Measurements from ENCODE around the gene APC2. TPM values are rescaled to one million over a fixed set of nuclear protein-coding genes. Genes with fewer than 3 reads are reported as not detected.
"Not testable (repeated sequence)": the region's sequence is repeated elsewhere in the genome, so short reads cannot be mapped to it uniquely, and the experiment has no call there.

APC2 gene
- total RNA-seq, 1 donor from 2014 or later, result 0.59 TPM

DNA sequence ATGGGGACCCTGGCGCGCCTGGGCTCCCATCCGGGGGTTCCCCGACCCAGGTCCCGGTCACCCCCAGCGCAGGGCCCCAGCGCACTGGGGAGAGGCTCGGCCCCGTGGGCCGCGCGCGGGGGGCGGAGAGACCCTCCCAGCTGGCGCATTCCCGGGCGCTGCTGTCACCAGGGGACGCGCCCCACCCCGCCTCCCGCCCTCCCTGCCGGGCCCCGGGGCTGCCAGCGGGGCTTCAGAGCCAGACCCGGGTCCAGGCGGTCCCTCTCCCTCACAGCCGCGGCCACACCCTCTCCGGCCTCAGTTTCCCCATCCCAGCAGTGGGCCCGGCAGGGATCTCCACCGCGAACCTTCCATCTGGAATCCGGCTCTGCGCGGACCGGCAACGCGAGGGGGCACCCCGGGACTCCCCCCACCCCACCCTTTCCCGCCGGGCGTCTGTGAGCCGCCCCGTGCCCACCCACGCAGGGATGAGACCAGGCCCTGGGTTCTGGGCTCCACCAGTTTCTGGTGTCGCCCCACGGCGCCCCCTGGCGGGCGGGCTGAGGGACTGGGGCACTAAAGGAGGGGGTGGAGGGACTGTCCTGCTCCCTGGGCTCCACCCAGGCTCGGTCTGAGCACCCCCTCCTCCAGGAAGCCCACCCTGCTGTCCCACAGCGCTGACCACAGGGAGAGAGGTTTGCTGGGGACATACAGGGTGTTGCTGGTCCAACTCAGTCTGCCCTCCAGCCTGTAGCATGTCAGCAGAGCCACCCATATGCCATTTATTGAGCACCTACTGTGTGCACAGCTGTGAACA lies 63.8 kb downstream of the APC2 start:
- DNase-seq, result peak; percentile 57

DNA sequence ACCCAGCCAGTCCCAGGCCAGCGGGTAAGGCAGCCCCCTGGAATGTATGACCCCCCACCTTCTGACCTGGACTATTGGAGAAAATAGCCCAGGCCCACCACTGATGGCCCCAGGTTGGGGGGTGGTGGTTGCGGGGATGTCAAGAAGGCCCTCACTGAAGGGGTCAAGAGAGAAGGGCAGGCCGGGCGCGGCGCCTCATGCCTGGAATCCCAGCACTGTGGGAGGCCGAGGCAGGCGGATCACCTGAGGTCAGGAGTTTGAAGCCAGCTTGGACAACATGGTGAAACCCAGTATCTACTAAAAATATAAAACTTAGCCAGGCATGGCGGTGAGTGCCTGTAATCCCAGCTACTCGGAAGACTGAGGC lies 64.4 kb downstream of the APC2 start:
- no peak for DNase-seq

DNA sequence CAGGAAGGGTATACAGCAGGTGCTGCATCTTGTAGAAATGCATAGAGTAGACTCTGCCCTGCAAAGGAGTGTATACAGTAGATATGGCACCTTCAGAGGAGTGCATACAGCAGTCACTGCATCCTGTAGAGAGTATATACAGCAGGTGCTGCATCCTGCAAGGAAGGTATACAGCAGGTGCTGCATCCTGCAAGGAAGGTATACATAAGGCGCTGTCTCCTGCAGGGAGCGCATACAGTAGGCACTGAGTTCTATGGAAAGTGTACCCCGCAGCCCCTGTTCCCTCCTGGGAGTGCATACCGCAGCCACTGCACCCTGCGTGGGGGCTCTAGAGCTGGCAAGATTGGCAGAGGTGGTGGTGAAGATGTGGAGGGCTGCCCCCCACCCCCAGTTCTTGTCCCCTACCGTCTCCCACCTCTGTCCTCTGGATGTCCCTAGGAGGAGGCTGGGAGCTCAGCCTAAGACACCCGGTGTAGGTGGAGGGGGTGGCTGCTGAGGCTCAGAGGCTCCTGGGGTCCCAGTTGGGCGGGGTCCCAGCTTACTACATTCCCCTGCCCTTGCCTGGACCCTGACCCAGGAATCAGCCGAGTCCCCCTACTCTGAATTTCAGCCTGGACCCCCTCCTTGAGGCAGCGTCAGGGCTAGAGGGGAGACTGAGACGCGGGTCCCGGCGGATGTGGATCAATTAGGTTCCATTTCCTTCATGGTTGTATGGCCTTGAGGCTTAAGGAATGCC lies 65.2 kb downstream of the APC2 start:
- DNase-seq, result no peak

DNA sequence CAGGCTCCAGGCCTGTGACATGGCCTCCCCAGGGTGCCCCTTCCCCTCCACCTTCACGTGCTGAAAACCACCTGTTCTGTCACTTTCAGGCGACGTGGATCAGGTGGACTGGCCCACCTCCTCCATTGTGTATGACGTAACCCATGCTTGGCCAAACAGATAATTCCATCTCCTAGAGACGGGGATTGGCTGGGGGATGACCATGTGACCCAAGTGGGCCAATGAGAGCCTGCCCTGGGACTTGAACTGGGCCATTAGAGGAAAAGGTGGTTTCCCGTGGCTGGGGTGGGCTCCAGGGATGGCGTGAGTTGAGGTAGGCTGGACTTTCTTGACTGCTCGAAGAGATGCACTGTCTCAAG lies 66.5 kb downstream of the APC2 start:
- DNase-seq, result no peak

DNA sequence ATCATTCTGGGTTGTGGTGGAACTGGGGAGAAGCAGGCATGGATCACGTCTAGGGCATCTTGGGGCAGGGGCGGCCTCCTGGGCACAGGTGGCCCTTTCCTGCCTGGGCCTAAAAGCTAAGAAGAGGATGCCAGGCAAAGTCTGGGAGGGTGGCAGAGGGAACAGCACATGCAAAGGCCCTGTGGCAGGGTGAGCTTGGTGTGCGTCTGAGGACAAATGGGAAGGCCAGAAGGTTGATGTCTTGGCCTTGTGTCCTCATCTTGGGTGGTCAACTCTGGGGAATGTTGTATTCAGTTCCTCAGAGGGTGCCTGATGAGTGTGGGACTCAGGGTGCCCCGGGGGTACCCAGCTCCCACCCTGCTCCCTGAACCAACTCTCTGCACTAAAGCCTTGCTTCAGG lies 68.5 kb downstream of the APC2 start:
- no peak for DNase-seq

DNA sequence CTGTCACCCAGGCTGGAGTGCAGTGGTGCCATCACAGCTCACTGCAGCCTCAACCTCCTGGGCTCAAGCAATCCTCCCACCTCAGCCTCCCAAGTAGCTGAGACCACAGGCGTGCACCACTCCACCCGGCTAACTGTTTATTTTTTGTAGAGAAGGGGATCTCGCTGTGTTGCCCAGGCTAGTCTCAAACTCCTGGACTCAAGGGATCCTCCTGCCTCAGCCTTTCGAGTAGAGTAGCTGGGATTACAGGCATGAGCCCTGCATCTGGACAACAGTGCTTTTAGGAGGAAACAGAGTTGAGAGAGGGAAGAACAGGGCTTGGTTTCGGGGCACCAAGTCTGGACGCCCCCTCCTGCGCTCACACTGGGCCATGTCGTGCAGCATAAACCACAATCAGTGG lies 69.9 kb downstream of the APC2 start:
- not testable (repeated sequence) for DNase-seq

DNA sequence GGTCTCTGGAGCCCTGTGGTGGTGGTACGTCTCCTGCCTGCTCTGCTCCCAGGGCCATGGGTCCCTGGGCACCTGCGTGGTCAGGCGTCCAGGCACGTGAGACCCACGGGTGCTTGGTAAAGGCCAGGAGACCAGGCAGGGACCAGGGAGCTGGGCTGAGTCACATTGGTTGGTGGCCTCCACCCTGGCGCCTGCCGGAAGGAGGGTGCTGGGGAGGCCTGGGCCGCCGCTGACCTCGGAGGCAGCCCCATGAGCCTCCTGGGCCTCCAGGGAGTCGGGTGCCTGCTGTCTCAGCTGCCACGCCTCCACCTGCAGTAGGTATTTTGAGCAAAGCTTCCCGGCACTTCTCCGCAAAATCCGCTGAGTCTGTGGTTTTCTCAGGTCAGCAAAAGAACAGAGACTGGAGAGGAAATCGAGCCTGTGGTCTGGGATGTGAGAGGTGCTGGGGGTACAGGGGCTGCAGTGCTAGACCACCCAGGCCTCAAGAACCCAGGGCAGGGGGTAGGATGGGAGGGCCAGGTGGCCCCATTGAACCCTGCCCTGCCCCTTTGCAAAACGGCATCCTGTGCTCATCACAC lies 70.4 kb downstream of the APC2 start:
- DNase-seq, result no peak

DNA sequence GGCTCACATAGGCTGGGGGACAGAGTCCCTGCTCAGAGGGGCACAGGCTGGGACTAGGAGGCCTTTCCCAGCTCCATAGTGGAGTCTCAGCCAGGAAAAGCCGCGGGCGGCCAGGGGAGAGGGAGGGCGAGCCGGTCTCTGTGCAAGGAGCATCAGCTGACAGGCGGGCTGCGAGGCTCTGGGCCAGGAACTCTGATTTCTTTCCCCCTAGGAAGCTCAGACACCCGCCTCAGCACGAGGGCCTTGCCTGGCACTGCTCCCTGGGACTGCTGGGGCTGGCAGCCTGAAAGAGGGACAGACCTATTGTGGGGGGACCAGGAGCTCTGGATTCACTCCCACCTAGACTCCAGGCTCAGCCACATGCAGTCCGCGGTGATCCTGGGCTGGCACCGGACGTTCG lies 71.7 kb downstream of the APC2 start:
- no peak for DNase-seq

DNA sequence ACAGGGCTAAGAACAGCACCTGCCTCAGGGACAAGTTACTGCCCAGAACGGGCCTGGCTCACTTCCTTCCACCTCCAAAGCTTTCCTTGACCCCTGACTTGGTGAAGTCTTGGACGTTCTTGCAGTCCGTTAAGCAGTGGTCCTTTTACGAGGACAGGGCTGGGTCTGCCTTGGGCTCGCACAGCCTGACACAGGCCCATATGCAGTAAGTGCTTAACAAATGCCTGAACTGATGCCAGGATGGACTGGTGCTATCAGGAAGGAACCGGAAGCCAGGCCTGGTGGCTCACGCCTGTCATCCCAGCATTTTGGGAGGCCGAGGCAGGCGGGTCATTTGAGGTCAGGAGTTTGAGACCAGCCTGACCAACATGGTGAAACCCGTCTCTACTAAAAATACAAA lies 72.1 kb downstream of the APC2 start:
- no peak for DNase-seq

DNA sequence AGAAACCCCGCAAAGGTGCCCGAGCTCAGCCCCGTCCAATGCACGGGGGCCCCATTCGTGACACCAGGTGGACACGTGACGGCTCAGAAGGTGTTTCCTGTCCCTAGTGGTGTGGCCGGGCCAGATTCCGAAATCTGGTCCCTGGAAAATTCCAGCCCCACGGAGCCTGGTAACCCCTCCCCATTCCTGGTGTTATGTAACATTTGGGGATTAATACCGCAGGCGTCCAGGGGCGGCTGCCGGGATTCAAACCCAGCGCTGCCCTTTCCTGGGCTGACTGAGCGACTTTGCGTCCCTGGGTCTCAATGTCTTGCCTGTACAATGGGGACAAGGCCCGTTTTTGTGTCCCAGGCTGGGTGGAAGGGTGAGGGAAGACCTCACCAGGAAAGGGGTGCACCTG lies 72.9 kb downstream of the APC2 start:
- DNase-seq, result no peak

Other genes with a start within 250 kb of the APC2 start
- 37.3 TPM for gene STK11, start 244.3 kb upstream of the APC2 start, total RNA-seq
- 1.9 TPM for gene CBARP, start 212.1 kb upstream of the APC2 start, total RNA-seq
- 22.9 TPM for gene ATP5F1D, start 208.4 kb upstream of the APC2 start, total RNA-seq
- gene MIDN, start 201.5 kb upstream of the APC2 start, total RNA-seq, result 19.7 TPM
- gene CIRBP, start 180.8 kb upstream of the APC2 start, total RNA-seq, result 267 TPM
- 6.4 TPM for gene FAM174C, start 174.6 kb upstream of the APC2 start, total RNA-seq
- 0.39 TPM for gene EFNA2, start 164.2 kb upstream of the APC2 start, total RNA-seq
- 27.3 TPM for gene NDUFS7, start 66.2 kb upstream of the APC2 start, total RNA-seq
- 12.5 TPM for gene GAMT, start 48.6 kb upstream of the APC2 start, total RNA-seq
- gene DAZAP1, start 42.5 kb upstream of the APC2 start, total RNA-seq, result 37.9 TPM
- 533 TPM for gene RPS15, start 11.7 kb upstream of the APC2 start, total RNA-seq
- 11.6 TPM for gene C19orf25, start 29.1 kb downstream of the APC2 start, total RNA-seq
- 0.59 TPM for gene PCSK4, start 40.2 kb downstream of the APC2 start, total RNA-seq
- gene REEP6, start 41.1 kb downstream of the APC2 start, total RNA-seq, result 7.5 TPM
- gene ADAMTSL5, start 62.9 kb downstream of the APC2 start, total RNA-seq, result 3.1 TPM
- 0.10 TPM for gene PLK5, start 74.0 kb downstream of the APC2 start, total RNA-seq
- gene MEX3D, start 118.2 kb downstream of the APC2 start, total RNA-seq, result 19.3 TPM
- gene MBD3, start 142.7 kb downstream of the APC2 start, total RNA-seq, result 32.2 TPM
- gene UQCR11, start 155.3 kb downstream of the APC2 start, total RNA-seq, result 41.8 TPM
- 40.4 TPM for gene TCF3, start 202.5 kb downstream of the APC2 start, total RNA-seq

Data from skin of body (tissue), 2 donors.